DOHH2 (cell line): ENCODE data around the gene GALNT12.

Experiments
- EZH2phosphoT487 ChIP-seq: fragments of 200-600 bp; sonication (generic); IDR thresholded peaks from 2 replicates; pipeline ENCODE4 v1.6.1; 2017; ENCODE audit warnings: borderline replicate concordance, mild to moderate bottlenecking, antibody characterized with exemption, low read length, moderate library complexity, mixed read lengths
- TF ChIP-seq, protein P1 (sequence below): fragments of 200-600 bp; sonication (generic); IDR thresholded peaks from one replicate; pipeline ENCODE4 v1.5.1; 2014; ENCODE audit warnings: antibody characterized with exemption, mild to moderate bottlenecking, low read depth, low read length; ENCODE audit not compliant: poor library complexity, severe bottlenecking

DNA sequence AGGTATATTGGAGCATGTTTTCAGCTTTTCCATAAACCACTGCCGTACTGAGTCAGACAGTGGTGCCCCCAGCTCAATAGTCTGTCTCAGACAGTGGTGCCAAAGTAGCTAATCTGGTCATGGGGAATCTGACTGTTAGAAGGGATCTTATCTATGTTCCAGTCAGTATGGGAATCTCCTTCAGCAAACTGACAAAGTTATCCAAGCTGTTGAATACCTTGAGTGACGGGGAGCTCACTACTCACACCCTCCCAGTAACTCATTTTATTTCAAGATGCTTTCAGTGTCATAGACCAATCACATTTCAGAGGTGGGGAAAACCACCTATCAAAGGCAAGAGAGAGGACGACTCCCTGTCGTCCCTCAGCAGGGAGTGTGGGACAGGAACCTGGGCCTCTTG lies 29.9 kb upstream of the GALNT12 start:
- TF ChIP-seq, protein P1, sequence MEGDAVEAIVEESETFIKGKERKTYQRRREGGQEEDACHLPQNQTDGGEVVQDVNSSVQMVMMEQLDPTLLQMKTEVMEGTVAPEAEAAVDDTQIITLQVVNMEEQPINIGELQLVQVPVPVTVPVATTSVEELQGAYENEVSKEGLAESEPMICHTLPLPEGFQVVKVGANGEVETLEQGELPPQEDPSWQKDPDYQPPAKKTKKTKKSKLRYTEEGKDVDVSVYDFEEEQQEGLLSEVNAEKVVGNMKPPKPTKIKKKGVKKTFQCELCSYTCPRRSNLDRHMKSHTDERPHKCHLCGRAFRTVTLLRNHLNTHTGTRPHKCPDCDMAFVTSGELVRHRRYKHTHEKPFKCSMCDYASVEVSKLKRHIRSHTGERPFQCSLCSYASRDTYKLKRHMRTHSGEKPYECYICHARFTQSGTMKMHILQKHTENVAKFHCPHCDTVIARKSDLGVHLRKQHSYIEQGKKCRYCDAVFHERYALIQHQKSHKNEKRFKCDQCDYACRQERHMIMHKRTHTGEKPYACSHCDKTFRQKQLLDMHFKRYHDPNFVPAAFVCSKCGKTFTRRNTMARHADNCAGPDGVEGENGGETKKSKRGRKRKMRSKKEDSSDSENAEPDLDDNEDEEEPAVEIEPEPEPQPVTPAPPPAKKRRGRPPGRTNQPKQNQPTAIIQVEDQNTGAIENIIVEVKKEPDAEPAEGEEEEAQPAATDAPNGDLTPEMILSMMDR, result no peak
- no peak for TF ChIP-seq EZH2phosphoT487
